HCT116 (cell line): ENCODE data around the gene METTL17. TPM values are rescaled to one million over a fixed set of nuclear protein-coding genes. Genes with fewer than 3 reads are reported as not detected.

Experiments
- ATAC-seq: fragments of 200-7000 bp; cut with Tn5 transposase; 2 replicates; pipeline ENCODE4 v1.9.1; 2020; ENCODE audit warnings: mild to moderate bottlenecking, moderate library complexity
- BruUV-seq: library from RNA; stranded (reverse); fragments of 400-500 nt; replicated peaks from 2 replicates; lab custom pipeline; 2021; lab: Mats Ljungman, UMichigan
- CTCF ChIA-PET: fragments of 300-600 bp; sonication (Branson Sonifier 250); formaldehyde crosslinking; loops from one replicate; lab custom pipeline; 2021; ENCODE audit warnings: antibody characterized with exemption; lab: Charles Lee
- POLR2A ChIA-PET: fragments of 300-600, 350-600 bp; sonication (Branson Sonifier 250); formaldehyde crosslinking; loops from one replicate; lab custom pipeline; 2021; ENCODE audit warnings: antibody characterized with exemption; lab: Charles Lee
- RAD21 ChIA-PET, 2 experiments: fragments of 300-600 bp; sonication (Branson Sonifier 250); formaldehyde crosslinking; loops; one replicate each; lab custom pipeline; 2023; ENCODE audit warnings: low total read pairs in 2 of 2; ENCODE audit not compliant: uncharacterized antibody in 2 of 2, unreplicated experiment in 2 of 2, low non-redundant PET in 1 of 2; lab: Charles Lee
- DNase-seq: peaks from one replicate; pipeline ENCODE4 v3.0.0-alpha.2; 2010; ENCODE audit warnings: low read depth, low spot score
- H2AFZ ChIP-seq: fragments of 200-600 bp; shearing (Covaris generic), sonication (generic); 2 replicates; pipeline ENCODE4 v1.6.1; 2017; ENCODE audit warnings: low read depth, mixed run types, mixed read lengths, antibody characterized with exemption, low read length; ENCODE audit not compliant: poor library complexity, severe bottlenecking
- H3K27ac ChIP-seq: 2 replicates; pipeline ENCODE4 v1.5.1; 2012; ENCODE audit warnings: low read depth, low read length
- H3K27me3 ChIP-seq: fragments of 200-600 bp; sonication (generic); 2 replicates; pipeline ENCODE4 v1.6.1; 2016; ENCODE audit warnings: mixed run types, low read length, mixed read lengths; ENCODE audit not compliant: insufficient read depth
- H3K36me3 ChIP-seq, 2 experiments: fragments of 200-500 bp in 1 of 2; fragments of 200-600 bp in 1 of 2; sonication (Bioruptor generic) in 1 of 2; sonication (generic) in 1 of 2; 2 replicates each; pipeline versions ENCODE4 v1.5.1 to v1.6.1; 2014 to 2016; ENCODE audit warnings: low read length in 2 of 2, inconsistent platforms in 1 of 2, mixed read lengths in 1 of 2, mixed run types in 1 of 2; ENCODE audit not compliant: insufficient read depth in 2 of 2, control insufficient read depth in 1 of 2
- H3K4me1 ChIP-seq, 2 experiments: fragments of 200-600 bp in 1 of 2; sonication (generic) in 1 of 2; 2 replicates each; pipeline versions ENCODE4 v1.5.1 to v1.6.1; 2012 to 2017; ENCODE audit warnings: low read length in 2 of 2, inconsistent platforms in 1 of 2, mild to moderate bottlenecking in 1 of 2, mixed read lengths in 1 of 2, mixed run types in 1 of 2, moderate library complexity in 1 of 2; ENCODE audit not compliant: insufficient read depth in 2 of 2, control insufficient read depth in 1 of 2
- H3K4me2 ChIP-seq: fragments of 200-600 bp; sonication (generic); 2 replicates; pipeline ENCODE4 v1.6.1; 2017; ENCODE audit warnings: mixed run types, low read length, mixed read lengths
- H3K4me3 ChIP-seq, 2 experiments: fragments of 200-600 bp in 1 of 2; sonication (generic) in 1 of 2; replicated peaks in 1 of 2; 2 replicates each; pipeline ENCODE4 v1.5.1; 2011 to 2016; ENCODE audit warnings: low read length in 2 of 2, control low read depth in 1 of 2, low read depth in 1 of 2, mild to moderate bottlenecking in 1 of 2, mixed read lengths in 1 of 2, mixed run types in 1 of 2
- H3K79me2 ChIP-seq: fragments of 200-600 bp; sonication (generic); 2 replicates; pipeline ENCODE4 v1.6.1; 2017; ENCODE audit warnings: mild to moderate bottlenecking, mixed run types, low read length, moderate library complexity, mixed read lengths; ENCODE audit not compliant: insufficient read depth
- H3K9ac ChIP-seq: fragments of 200-600 bp; sonication (generic); 2 replicates; pipeline ENCODE4 v1.6.1; 2016; ENCODE audit warnings: low read length, mixed read lengths
- H3K9me2 ChIP-seq: fragments of 200-600 bp; sonication (generic), shearing (Covaris generic); 2 replicates; pipeline ENCODE4 v1.6.1; 2017; ENCODE audit warnings: mixed run types, mild to moderate bottlenecking, moderate library complexity; ENCODE audit not compliant: insufficient read depth
- H3K9me3 ChIP-seq, 2 experiments: fragments of 200-500 bp in 1 of 2; fragments of 200-600 bp in 1 of 2; sonication (Bioruptor generic) in 1 of 2; sonication (generic) in 1 of 2; 2 replicates each; pipeline ENCODE4 v1.6.1; 2014 to 2017; ENCODE audit warnings: low read length in 2 of 2, mixed read lengths in 2 of 2, inconsistent platforms in 1 of 2, low read depth in 1 of 2, mild to moderate bottlenecking in 1 of 2, mixed run types in 1 of 2, moderate library complexity in 1 of 2; ENCODE audit not compliant: control insufficient read depth in 1 of 2, insufficient read depth in 1 of 2
- H4K20me1 ChIP-seq: fragments of 200-600 bp; sonication (generic), shearing (Covaris generic); 2 replicates; pipeline ENCODE4 v1.6.1; 2017; ENCODE audit warnings: mixed run types, mild to moderate bottlenecking, moderate library complexity; ENCODE audit not compliant: insufficient read depth
- CBX3 ChIP-seq: IDR thresholded peaks from 2 replicates; pipeline ENCODE4 v1.6.1; 2012; ENCODE audit warnings: low read depth
- CEBPB ChIP-seq: IDR thresholded peaks from 2 replicates; pipeline ENCODE4 v1.6.1; 2012; ENCODE audit warnings: low read depth
- EGR1 ChIP-seq: IDR thresholded peaks from 2 replicates; pipeline ENCODE4 v1.6.1; 2012; ENCODE audit warnings: low read depth
- ELF1 ChIP-seq: IDR thresholded peaks from 2 replicates; pipeline ENCODE4 v1.6.1; 2012; ENCODE audit warnings: low read depth, borderline replicate concordance
- EZH2 ChIP-seq: fragments of 200-600 bp; sonication (generic); IDR thresholded peaks from 2 replicates; pipeline ENCODE4 v1.6.1; 2017; ENCODE audit warnings: antibody characterized with exemption, mixed run types
- JUND ChIP-seq: IDR thresholded peaks from 2 replicates; pipeline ENCODE4 v1.6.1; 2012
- POLR2A ChIP-seq: IDR thresholded peaks from 2 replicates; pipeline ENCODE4 v1.7.0; 2011; ENCODE audit warnings: borderline replicate concordance; ENCODE audit not compliant: insufficient read depth, insufficient read length; ENCODE audit errors: extremely low read depth
- POLR2AphosphoS5 ChIP-seq: IDR thresholded peaks from 2 replicates; pipeline ENCODE4 v1.6.1; 2011; ENCODE audit warnings: mild to moderate bottlenecking, low read depth, low read length, moderate library complexity
- SP1 ChIP-seq: IDR thresholded peaks from 2 replicates; pipeline ENCODE4 v1.6.1; 2012; ENCODE audit warnings: low read depth
- SRF ChIP-seq: IDR thresholded peaks from 2 replicates; pipeline ENCODE4 v1.6.1; 2012; ENCODE audit warnings: low read depth
- TCF7L2 ChIP-seq: IDR thresholded peaks from 2 replicates; pipeline ENCODE4 v1.7.0; 2011; ENCODE audit warnings: borderline replicate concordance, inconsistent platforms; ENCODE audit not compliant: insufficient read depth, insufficient read length; ENCODE audit errors: extremely low read depth
- YY1 ChIP-seq: IDR thresholded peaks from 2 replicates; pipeline ENCODE4 v1.6.1; 2011; ENCODE audit warnings: low read length, low read depth, moderate library complexity, mild to moderate bottlenecking; ENCODE audit not compliant: insufficient replicate concordance; ENCODE audit errors: extremely low read depth
- ZFX ChIP-seq: fragments of 450-650 bp; IDR thresholded peaks from 2 replicates; pipeline ENCODE4 v1.6.1; 2017
- ZNF274 ChIP-seq: fragments of 200-500 bp; sonication (Bioruptor generic); IDR thresholded peaks from 2 replicates; pipeline ENCODE4 v1.6.1; 2014; ENCODE audit warnings: mild to moderate bottlenecking, low read depth, low read length, inconsistent platforms
- intact Hi-C: fragments of 100-400 bp; cut with micrococcal nuclease; formaldehyde crosslinking; loops from 2 replicates; pipeline ENCODE4 v1.10.0; 2022
- total RNA-seq: library from RNA; stranded (reverse); gene quantifications from one replicate; pipeline ENCODE4 v1.2.1, GENCODE V29; 2021; ENCODE audit not compliant: unreplicated experiment
- TF ChIP-seq, protein P1 (sequence below): IDR thresholded peaks from 2 replicates; pipeline ENCODE4 v1.6.1; 2012
- TF ChIP-seq, protein P2 (sequence below), 3 experiments: fragments of 200-600 bp in 1 of 3; sonication (generic) in 1 of 3; IDR thresholded peaks in 2 of 3; conservative IDR thresholded peaks in 1 of 3; 2 replicates each; pipeline ENCODE4 v1.5.1; 2012 to 2017; ENCODE audit warnings: low read depth in 2 of 3, low read length in 2 of 3, antibody characterized with exemption in 1 of 3, borderline replicate concordance in 1 of 3, control low read depth in 1 of 3, mild to moderate bottlenecking in 1 of 3, mixed read lengths in 1 of 3, mixed run types in 1 of 3, moderate library complexity in 1 of 3; ENCODE audit not compliant: insufficient read depth in 1 of 3
- TF ChIP-seq, protein P3 (sequence below): IDR thresholded peaks from 2 replicates; pipeline ENCODE4 v1.6.1; 2012
- TF ChIP-seq, protein P4 (sequence below): IDR thresholded peaks from 2 replicates; pipeline ENCODE4 v1.6.1; 2011; ENCODE audit warnings: mild to moderate bottlenecking, low read length, moderate library complexity; ENCODE audit not compliant: insufficient replicate concordance; ENCODE audit errors: extremely low read depth

METTL17 gene
- total RNA-seq, 1 experiment from 2014 or later: 93.5 TPM

DNA sequence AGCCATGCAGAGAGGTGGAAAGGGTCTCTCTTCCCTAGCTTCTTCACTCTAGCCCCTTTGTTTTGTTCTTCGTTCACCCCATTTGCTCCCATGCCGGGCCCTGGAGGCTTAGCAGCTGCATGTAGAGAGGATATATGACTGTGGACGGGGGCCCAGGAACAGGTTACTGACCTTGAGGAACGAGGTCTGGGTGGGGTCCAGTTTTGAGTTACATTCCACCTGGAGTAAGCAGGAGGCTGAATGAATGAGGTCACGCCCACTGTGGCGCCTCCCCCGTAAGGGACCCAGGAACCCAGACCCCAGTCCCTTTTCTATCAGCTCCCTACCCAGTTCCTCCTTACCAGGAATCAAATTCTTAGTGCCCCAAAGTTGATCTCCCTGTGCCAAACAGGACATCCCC lies 28.5 kb downstream of the METTL17 start:
- no peak for DNase-seq
- Histone ChIP-seq H3K9ac (no peak overlapping the region), H3K9me3 (no peaks in the 10 kb centered on the region), H3K9me2 (no peaks in the 10 kb centered on the region), H2AFZ (no peak overlapping the region), H3K4me3 (no peak overlapping the region), H4K20me1 (no peaks in the 10 kb centered on the region), H3K4me2 (no peak overlapping the region), H3K4me1 (peaks cover 0 to 4% of the 10 kb centered on the region in 2 experiments; a peak in 1 of 4 replicates), H3K36me3 (no peaks in the 10 kb centered on the region; a peak in 1 of 4 replicates), H3K27ac (no peak overlapping the region), H3K79me2 (no peaks in the 10 kb centered on the region), H3K27me3 (peaks cover 2% of the 10 kb centered on the region; the same call in 1 of the 2 replicates)
- ChIA-PET RAD21 (no interaction called here), POLR2A (no interaction called here), CTCF (no interaction called here)
- ATAC-seq: no peak
- no TSS peak for BruUV-seq
- TF ChIP-seq POLR2A: no peak
- TF ChIP-seq, protein P1, sequence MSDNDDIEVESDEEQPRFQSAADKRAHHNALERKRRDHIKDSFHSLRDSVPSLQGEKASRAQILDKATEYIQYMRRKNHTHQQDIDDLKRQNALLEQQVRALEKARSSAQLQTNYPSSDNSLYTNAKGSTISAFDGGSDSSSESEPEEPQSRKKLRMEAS: no peak
- intact Hi-C loops: loop anchor here (10.0 kb wide), 1 partner anchor 537 kb away; no protein-coding TSS in a partner anchor

DNA sequence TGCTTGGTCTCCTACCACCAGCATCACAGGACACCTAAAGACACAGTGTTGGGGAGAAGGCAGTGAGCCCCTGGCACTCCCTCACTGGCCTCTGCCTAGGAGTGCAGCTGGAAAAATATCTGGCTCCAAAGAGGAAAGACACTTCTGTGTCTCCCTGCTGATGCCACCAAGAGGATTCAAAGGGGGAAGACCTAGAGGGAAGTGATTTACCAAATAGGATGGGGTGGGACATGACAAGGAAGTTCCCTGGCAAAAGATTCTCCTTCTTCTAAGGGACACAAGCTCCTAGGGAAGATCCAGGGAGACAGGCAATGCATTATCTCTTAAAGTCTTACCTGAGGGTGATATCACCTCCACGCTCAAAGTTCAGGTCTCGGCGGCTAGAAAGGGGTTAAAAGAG lies 29.0 kb downstream of the METTL17 start:
- POLR2A ChIA-PET: no interaction called here
- BruUV-seq: no TSS peak
- TF ChIP-seq EZH2: no peak
- TF ChIP-seq ZFX: no peak
- TF ChIP-seq CEBPB: no peak
- no peak for TF ChIP-seq YY1
- TF ChIP-seq SRF: no peak
- no peak for TF ChIP-seq ELF1
- no peak for TF ChIP-seq SP1
- no peak for TF ChIP-seq ZNF274
- TF ChIP-seq POLR2A: no peak
- TF ChIP-seq, protein P2, sequence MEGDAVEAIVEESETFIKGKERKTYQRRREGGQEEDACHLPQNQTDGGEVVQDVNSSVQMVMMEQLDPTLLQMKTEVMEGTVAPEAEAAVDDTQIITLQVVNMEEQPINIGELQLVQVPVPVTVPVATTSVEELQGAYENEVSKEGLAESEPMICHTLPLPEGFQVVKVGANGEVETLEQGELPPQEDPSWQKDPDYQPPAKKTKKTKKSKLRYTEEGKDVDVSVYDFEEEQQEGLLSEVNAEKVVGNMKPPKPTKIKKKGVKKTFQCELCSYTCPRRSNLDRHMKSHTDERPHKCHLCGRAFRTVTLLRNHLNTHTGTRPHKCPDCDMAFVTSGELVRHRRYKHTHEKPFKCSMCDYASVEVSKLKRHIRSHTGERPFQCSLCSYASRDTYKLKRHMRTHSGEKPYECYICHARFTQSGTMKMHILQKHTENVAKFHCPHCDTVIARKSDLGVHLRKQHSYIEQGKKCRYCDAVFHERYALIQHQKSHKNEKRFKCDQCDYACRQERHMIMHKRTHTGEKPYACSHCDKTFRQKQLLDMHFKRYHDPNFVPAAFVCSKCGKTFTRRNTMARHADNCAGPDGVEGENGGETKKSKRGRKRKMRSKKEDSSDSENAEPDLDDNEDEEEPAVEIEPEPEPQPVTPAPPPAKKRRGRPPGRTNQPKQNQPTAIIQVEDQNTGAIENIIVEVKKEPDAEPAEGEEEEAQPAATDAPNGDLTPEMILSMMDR (IDR thresholded peaks at IDR 0.05 in 2 of 3, conservative IDR thresholded peaks at IDR 0.05 in 1 of 3; ENCODE audit: borderline replicate concordance in 1 of 3, insufficient read depth in 1 of 3, low read depth in 2 of 3, low read length in 2 of 3): no peak
- TF ChIP-seq JUND: no peak
- no peak for TF ChIP-seq TCF7L2
- TF ChIP-seq, protein P3, sequence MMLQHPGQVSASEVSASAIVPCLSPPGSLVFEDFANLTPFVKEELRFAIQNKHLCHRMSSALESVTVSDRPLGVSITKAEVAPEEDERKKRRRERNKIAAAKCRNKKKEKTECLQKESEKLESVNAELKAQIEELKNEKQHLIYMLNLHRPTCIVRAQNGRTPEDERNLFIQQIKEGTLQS: no peak
- TF ChIP-seq, protein P4, sequence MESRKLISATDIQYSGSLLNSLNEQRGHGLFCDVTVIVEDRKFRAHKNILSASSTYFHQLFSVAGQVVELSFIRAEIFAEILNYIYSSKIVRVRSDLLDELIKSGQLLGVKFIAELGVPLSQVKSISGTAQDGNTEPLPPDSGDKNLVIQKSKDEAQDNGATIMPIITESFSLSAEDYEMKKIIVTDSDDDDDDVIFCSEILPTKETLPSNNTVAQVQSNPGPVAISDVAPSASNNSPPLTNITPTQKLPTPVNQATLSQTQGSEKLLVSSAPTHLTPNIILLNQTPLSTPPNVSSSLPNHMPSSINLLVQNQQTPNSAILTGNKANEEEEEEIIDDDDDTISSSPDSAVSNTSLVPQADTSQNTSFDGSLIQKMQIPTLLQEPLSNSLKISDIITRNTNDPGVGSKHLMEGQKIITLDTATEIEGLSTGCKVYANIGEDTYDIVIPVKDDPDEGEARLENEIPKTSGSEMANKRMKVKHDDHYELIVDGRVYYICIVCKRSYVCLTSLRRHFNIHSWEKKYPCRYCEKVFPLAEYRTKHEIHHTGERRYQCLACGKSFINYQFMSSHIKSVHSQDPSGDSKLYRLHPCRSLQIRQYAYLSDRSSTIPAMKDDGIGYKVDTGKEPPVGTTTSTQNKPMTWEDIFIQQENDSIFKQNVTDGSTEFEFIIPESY: no peak
- no peak for TF ChIP-seq POLR2AphosphoS5
- no peak for TF ChIP-seq EGR1
- TF ChIP-seq CBX3: no peak
- H3K4me1 ChIP-seq: peaks cover under 1 to 7% of the 10 kb centered on the region in 2 experiments; a peak in 2 of 4 replicates
- intact Hi-C loops: loop anchor here (10.0 kb wide), 1 partner anchor 536 kb away; no protein-coding TSS in a partner anchor
- no peaks in the 10 kb centered on the region for H3K9me2 ChIP-seq
- no peaks in the 10 kb centered on the region for H3K27me3 ChIP-seq
- no peak overlapping the region for H2AFZ ChIP-seq
- no peak overlapping the region for H3K27ac ChIP-seq
- H3K79me2 ChIP-seq: no peaks in the 10 kb centered on the region
- no peaks in the 10 kb centered on the region for H3K9me3 ChIP-seq
- RAD21 ChIA-PET: no interaction called here
- H3K9ac ChIP-seq: no peak overlapping the region
- CTCF ChIA-PET: no interaction called here
- H4K20me1 ChIP-seq: no peaks in the 10 kb centered on the region
- DNase-seq: no peak
- no peak overlapping the region for H3K4me3 ChIP-seq
- H3K36me3 ChIP-seq: no peaks in the 10 kb centered on the region; a peak in 1 of 4 replicates
- ATAC-seq: no peak
- no peak overlapping the region for H3K4me2 ChIP-seq
